HL-60/S4 (cell line): Measurements from ENCODE around the gene ZNF442.
"Not testable (repeated sequence)": the region's sequence is repeated elsewhere in the genome, so short reads cannot be mapped to it uniquely, and the experiment has no call there.

Experiments
- in situ Hi-C: fragments of 300-500 bp; cut with MboI; formaldehyde crosslinking; loops from 2 replicates; pipeline ENCODE4 v1.14.3; 2022; ENCODE audit warnings: low sequenced_read_pairs

ZNF442 gene

GRCh38 chr19:12365236-12366162, at the start of gene ZNF442:
Gene ZNF442, minus strand, starts transcription at chr19:12365683. Its CDS starts 2,052 bp downstream, at chr19:12363631.
- in situ Hi-C loops = no loop called here

GRCh38 chr19:12411893-12412292, 46.4 kb upstream of the ZNF442 start:
- in situ Hi-C loops = no loop called here

- in situ Hi-C loops = no loop called here
Measured at GRCh38 chr19:12400633-12401502, 35.4 kb upstream of the ZNF442 start, which contains the start of gene ZNF799. Gene ZNF799, minus strand, starts transcription at chr19:12401271. Its CDS starts 201 bp downstream, at chr19:12401070.

- in situ Hi-C loops = not testable (repeated sequence)
Measured at GRCh38 chr19:12399901-12400632, 34.6 kb upstream of the ZNF442 start.

GRCh38 chr19:12391148-12391547, 25.7 kb upstream of the ZNF442 start:
- in situ Hi-C loops = not testable (repeated sequence)

GRCh38 chr19:12386365-12386764, 20.9 kb upstream of the ZNF442 start:
- in situ Hi-C loops = not testable (repeated sequence)

- in situ Hi-C loops = no loop called here
Measured at GRCh38 chr19:12380444-12380737, 14.9 kb upstream of the ZNF442 start.

GRCh38 chr19:12379732-12380443, 14.4 kb upstream of the ZNF442 start:
- in situ Hi-C loops = no loop called here

GRCh38 chr19:12374026-12374425, 8.5 kb upstream of the ZNF442 start:
- in situ Hi-C loops = no loop called here

GRCh38 chr19:12364391-12365235, 870 bp downstream of the ZNF442 start:
- in situ Hi-C loops = no loop called here

GRCh38 chr19:12362236-12362635, 3.2 kb downstream of the ZNF442 start:
- in situ Hi-C loops = not testable (repeated sequence)

- in situ Hi-C loops = no loop called here
Measured at GRCh38 chr19:12353375-12353774, 12.1 kb downstream of the ZNF442 start.

- in situ Hi-C loops = no loop called here
Measured at GRCh38 chr19:12350890-12351197, 14.6 kb downstream of the ZNF442 start.

- in situ Hi-C loops = no loop called here
Measured at GRCh38 chr19:12350185-12350889, 15.1 kb downstream of the ZNF442 start.

GRCh38 chr19:12346896-12347295, 18.6 kb downstream of the ZNF442 start:
- in situ Hi-C loops = no loop called here

GRCh38 chr19:12345197-12345596, 20.3 kb downstream of the ZNF442 start:
- in situ Hi-C loops = no loop called here

GRCh38 chr19:12333162-12334159, 32.0 kb downstream of the ZNF442 start, which contains the start of gene ZNF563:
Gene ZNF563, minus strand, starts transcription at chr19:12333633. Its CDS starts 151 bp downstream, at chr19:12333482.
- in situ Hi-C loops = no loop called here
